ENCODE results near the gene RASA2.
"Not testable (repeated sequence)": the region's sequence is repeated elsewhere in the genome, so short reads cannot be mapped to it uniquely, and the experiment has no call there.

Gene RASA2

GRCh38 chr3:141456301-141456625, 30.6 kb upstream of the RASA2 start:
- DNase-seq (ENCODE audit: low read depth, low spot score) = no peak

- no peak for DNase-seq (ENCODE audit: low read depth, low spot score)
Observed at GRCh38 chr3:141457624-141458236, 29.1 kb upstream of the RASA2 start.

GRCh38 chr3:141459008-141459407, 27.8 kb upstream of the RASA2 start:
- no peak for DNase-seq (ENCODE audit: low read depth, low spot score)

GRCh38 chr3:141460097-141460704, 26.6 kb upstream of the RASA2 start:
- DNase-seq (ENCODE audit: low read depth, low spot score) = peak; percentile 62

- DNase-seq (ENCODE audit: low read depth, low spot score) = no peak
Observed at GRCh38 chr3:141462176-141462859, 24.5 kb upstream of the RASA2 start.

GRCh38 chr3:141465221-141465620, 21.6 kb upstream of the RASA2 start:
- no peak for DNase-seq (ENCODE audit: low read depth, low spot score)

GRCh38 chr3:141466633-141467169, 20.1 kb upstream of the RASA2 start:
- DNase-seq (ENCODE audit: low read depth, low spot score) = no peak

GRCh38 chr3:141469720-141470119, 17.1 kb upstream of the RASA2 start:
- DNase-seq (ENCODE audit: low read depth, low spot score) = no peak

- no peak for DNase-seq (ENCODE audit: low read depth, low spot score)
Observed at GRCh38 chr3:141471160-141471559, 15.7 kb upstream of the RASA2 start.

GRCh38 chr3:141476033-141476432, 10.8 kb upstream of the RASA2 start:
- DNase-seq (ENCODE audit: low read depth, low spot score) = no peak

- DNase-seq (ENCODE audit: low read depth, low spot score) = no peak
Observed at GRCh38 chr3:141477224-141477623, 9.6 kb upstream of the RASA2 start.

- DNase-seq (ENCODE audit: low read depth, low spot score) = no peak
Observed at GRCh38 chr3:141478139-141478538, 8.7 kb upstream of the RASA2 start.

- not testable (repeated sequence) for DNase-seq (ENCODE audit: low read depth, low spot score)
Observed at GRCh38 chr3:141478840-141479239, 8.0 kb upstream of the RASA2 start.

GRCh38 chr3:141482245-141482922, 4.4 kb upstream of the RASA2 start:
- DNase-seq (ENCODE audit: low read depth, low spot score) = no peak

GRCh38 chr3:141484701-141485287, 2.0 kb upstream of the RASA2 start:
- no peak for DNase-seq (ENCODE audit: low read depth, low spot score)

- DNase-seq (ENCODE audit: low read depth, low spot score) = no peak
Observed at GRCh38 chr3:141485641-141486495, 959 bp upstream of the RASA2 start.

GRCh38 chr3:141486496-141486745, 406 bp upstream of the RASA2 start:
- no peak for DNase-seq (ENCODE audit: low read depth, low spot score)

- no peak for DNase-seq (ENCODE audit: low read depth, low spot score)
Observed at GRCh38 chr3:141487521-141488252, 860 bp downstream of the RASA2 start.

- DNase-seq (ENCODE audit: low read depth, low spot score) = no peak
Observed at GRCh38 chr3:141489203-141489602, 2.4 kb downstream of the RASA2 start.

- DNase-seq (ENCODE audit: low read depth, low spot score) = no peak
Observed at GRCh38 chr3:141491081-141491480, 4.3 kb downstream of the RASA2 start.

GRCh38 chr3:141491929-141492328, 5.1 kb downstream of the RASA2 start:
- DNase-seq (ENCODE audit: low read depth, low spot score) = no peak

All from smooth muscle cell of the brain vasculature (primary cell).